ENCODE measurements around the gene BNIP2.

The BNIP2 gene

GRCh38 chr15:59618406-59618805, 70.7 kb downstream of the BNIP2 start:
- DNase-seq: no peak

- no peak for DNase-seq
Observed at GRCh38 chr15:59616379-59616778, 72.7 kb downstream of the BNIP2 start.

- DNase-seq: no peak
Observed at GRCh38 chr15:59615661-59616060, 73.5 kb downstream of the BNIP2 start.

GRCh38 chr15:59614153-59614552, 75.0 kb downstream of the BNIP2 start:
- no peak for DNase-seq

- peak; percentile 7 for DNase-seq
Observed at GRCh38 chr15:59611276-59612260, 77.6 kb downstream of the BNIP2 start, which contains the start of gene GCNT3. TSS of gene GCNT3 (plus strand) at chr15:59611783. CDS start at chr15:59618239, 6,456 bp downstream.

GRCh38 chr15:59609730-59610712, 79.1 kb downstream of the BNIP2 start:
- peak; percentile 1 for DNase-seq
